Daoy (cell line): Measurements from ENCODE around the gene APOA5. TPM values are rescaled to one million over a fixed set of nuclear protein-coding genes. Genes with fewer than 3 reads are reported as not detected.
"Not testable (repeated sequence)": the region's sequence is repeated elsewhere in the genome, so short reads cannot be mapped to it uniquely, and the experiment has no call there.

Experiments
- DNase-seq: peaks from one replicate; pipeline ENCODE4 v3.0.0-alpha.2; 2015; ENCODE audit warnings: low read depth
- total RNA-seq: library from RNA; depleted of rRNA; stranded (reverse); fragments of >200 nt; shearing (Covaris generic); gene quantifications from 2 replicates; pipeline ENCODE4 v1.2.3, GENCODE V29; 2014; rRNA removed

The APOA5 gene
- total RNA-seq, 1 experiment from 2014 or later: not detected

DNA sequence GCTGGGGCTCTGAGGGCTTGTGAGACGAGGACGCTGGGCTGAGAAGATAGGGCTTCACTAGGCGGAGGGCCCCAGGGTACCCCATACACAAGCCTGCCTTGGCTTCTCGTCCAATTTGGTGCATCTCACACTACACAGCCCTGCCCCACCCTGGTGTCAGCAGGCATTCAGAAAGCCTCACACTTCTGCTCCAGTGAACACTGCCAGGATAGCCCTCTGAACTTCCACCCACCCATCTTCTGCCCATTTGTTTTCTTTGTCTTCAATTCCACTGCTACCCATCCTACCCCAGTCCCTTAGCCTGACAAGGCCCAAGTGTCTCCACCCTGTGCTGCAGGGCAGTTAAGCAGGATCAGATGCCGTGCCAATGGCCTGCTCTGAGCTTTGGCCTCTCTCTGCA, 17.0 kb downstream of the APOA5 start:
- no peak for DNase-seq

DNA sequence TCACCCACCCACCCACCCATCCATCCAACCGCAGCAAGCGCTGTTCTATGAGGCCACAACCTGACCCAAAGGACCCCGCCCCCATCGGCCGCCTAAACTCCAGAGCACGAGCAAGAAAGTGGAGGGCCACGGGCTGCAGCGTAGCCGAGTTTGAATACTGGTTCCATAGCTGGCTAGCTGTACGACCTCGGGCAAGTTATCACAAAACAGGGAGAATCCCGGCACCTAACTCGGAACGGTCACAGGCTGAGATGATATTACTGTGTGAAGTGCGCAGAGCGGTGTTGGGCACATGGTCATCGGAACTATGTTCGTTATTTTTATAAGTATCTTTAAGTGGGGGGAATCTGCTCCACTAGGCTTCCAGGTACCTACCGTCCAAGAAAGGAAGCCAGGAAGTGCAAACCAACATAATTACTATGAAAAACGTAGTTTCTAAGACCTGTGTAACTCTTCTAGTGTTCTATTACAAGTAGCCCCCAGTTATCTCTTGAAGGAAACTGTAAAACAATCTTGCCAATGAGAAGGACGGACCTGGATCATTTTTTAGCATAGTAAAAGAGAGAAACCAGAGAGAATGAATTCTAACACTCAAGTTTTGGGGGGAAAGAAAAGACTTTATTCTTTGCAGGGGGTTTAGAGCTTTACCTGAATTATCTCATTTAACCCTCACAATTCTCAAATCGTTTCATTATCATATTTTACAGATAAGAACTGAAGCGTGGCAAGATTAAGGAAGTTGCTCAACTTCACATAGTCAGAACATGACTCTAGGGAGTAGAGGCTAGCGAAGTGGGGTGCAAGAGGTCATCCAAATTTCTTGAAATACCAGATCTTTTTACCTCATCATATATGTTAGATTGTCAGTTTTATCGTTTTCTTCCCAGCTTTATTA, 18.2 kb downstream of the APOA5 start:
- DNase-seq: no peak

DNA sequence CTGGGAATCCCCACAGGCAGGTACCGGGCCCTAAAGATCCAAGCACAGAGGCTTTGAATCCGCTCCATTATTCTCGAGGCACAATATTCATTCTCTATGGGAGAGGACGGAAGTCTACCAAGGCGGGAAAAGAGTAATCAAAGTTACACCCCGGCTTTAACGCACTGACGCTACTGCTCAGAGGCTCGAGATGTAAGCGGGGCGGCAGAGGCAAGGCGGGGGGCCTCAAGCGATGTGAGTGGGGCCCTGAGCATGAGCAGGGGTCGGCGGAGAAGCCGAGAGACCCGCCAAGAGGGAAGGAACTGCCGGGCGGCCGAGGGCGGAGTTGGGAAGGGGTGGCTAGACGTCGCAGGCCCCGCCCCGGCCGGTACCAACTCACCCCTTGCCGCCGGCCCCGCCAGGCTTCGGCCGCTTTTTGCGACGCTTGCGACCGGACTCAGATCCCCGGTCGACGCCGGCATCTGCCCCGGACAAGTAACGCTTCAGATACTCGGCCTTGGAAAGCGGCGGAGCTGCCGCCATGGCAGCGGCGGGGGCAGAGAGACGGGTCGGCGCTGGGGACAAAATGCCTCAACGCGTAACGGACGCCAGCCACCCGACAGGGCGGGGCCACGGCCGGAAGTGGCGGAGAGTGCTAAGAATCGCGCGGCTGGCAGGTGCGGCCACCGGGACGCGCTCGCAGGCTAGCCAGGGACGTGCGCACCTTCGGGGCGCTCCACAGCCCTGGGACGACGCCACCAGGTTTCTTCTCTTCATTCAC, 19.1 kb downstream of the APOA5 start, which contains the start of gene BUD13:
Gene BUD13 (minus strand): TSS at position 545 of the 760 bp plus-strand sequence. CDS start 23 bp downstream, at position 522.
- DNase-seq: peak; percentile 94

DNA sequence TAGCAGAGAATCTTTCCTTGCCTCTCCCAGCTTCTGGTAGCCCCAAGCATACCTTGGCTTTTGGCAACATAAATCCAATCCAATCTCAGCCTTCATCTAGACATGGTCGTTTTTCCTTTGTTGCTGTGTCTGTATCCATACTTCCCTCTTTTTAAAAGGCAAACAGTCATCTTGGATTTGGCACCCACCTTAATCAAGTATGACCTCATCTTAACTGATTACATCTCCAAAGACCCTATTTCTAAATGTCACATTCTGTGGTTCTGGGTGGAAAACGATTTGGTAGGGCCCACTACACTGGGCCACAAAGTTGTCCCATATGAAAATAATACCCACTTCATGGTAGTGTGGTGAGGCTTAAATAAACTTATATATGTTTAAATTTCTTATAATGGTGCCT, 19.7 kb downstream of the APOA5 start:
- no peak for DNase-seq

DNA sequence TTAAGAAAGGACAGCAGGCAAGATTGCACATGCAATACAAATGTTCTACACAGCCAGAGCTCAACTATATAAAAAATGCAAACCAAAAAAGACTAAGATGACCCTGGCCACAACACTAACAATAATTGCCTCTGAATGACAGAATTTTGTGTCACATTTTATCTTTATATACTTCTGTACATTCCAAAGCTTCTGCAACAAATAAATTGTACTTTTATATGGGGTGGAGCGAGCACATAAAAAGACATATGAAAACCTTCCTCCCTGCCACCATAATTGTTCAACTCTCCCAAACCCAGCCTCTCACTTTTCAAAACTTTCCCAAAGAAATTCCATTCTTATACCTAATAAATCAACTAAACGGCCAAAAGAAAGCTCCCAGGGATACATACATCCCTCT, 29.5 kb downstream of the APOA5 start:
- DNase-seq: no peak

DNA sequence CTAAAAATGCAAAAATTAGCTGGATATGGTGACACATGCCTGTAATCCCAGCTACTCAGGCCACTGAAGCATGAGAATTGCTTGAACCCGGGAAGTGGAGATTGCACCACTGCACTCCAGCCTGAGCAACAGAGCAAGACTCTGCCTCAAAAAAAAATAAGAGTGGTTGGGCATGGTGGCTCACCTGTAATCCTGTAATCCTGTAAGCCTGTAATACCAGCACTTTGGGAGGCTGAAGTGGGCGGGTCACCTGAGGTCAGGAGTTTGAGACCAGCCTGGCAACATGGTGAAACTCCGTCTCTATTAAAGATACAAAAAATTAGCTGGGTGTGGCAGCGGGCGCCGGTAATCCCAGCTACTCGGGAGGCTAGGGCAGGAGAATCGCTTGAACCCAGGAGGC, 35.6 kb downstream of the APOA5 start:
- not testable (repeated sequence) for DNase-seq

DNA sequence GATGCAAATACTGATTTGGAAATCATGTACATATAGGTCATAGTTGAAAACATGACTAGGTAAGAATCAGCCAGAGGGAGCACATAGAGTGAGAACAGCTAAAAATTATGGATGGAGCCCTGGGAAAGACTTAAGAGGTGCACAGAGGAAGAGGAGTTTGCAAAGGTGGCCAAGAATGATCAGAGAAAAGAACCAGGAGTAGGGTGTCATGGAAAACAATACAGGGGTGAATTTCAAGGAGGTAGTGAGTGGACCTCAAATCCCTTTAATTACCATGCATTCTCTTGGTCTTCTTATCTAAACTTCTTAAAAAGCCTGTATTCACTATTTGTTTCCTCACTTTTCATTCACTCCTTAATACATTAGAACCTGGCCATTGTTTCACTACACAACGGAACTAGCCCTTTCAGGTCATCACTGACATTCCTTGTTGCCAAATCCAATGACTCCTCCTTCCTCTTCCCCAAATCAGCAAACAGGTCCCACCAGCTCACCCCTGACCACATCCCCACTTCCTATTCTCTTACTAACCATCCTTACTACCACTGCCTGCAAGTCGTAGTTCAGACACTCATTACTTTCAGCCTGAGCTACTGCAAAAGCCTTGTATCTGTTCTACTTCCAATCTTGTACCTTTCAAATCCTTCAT, 41.5 kb downstream of the APOA5 start:
- no peak for DNase-seq

DNA sequence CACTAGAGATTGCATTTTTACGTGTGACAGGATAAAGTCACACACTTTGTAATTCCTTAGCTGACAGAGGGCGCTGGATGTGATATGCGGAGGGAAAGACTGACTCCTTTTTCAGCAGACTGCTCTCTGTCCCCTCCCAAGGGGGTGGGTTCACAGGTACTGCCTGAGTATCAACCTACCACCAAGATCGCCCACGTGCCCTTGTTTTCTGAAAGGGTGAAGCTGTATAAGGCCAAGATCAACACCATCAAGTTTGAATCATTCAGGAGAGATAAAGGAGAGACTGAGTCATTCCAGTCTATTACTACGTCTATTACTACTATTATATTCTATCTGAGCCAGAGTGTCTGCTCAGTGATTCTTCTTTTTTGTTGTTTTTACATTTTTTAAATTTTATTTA, 49.6 kb downstream of the APOA5 start:
- DNase-seq: peak; percentile 47

DNA sequence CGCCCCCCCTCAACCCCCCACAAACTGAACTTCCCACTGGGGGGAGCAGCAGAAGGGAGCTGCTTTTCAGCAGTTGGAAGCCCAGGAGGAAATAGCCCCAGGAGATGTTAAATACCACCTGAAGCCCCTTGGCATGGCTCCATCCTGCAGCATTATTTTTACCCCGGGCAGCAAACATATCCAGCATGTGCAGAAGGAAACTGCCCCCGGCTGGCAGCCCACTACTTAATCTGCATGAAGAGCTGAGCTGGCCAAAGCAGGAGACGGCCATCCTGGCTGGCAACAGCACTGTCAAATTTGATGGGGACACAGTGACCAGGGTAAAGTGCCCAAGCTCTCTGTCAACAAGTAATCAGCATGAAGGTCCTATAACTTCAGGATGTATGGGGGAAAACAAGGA, 50.9 kb downstream of the APOA5 start:
- no peak for DNase-seq

Other genes with a start within 250 kb of the APOA5 start
- gene BUD13, start 18.9 kb downstream of the APOA5 start, total RNA-seq: 23.2 and 31.8 TPM in 2 replicates
- gene ZPR1, start 3.9 kb downstream of the APOA5 start, total RNA-seq: 84.1 and 122 TPM in 2 replicates
- not detected in 2 replicates for gene APOA4, start 31.4 kb upstream of the APOA5 start, total RNA-seq
- gene APOC3, start 38.0 kb upstream of the APOA5 start, total RNA-seq: not detected in 2 replicates
- gene APOA1, start 45.7 kb upstream of the APOA5 start, total RNA-seq: 0.11 TPM in 1 of 2 replicates, not detected in the other